AML-193 (cell line): ENCODE data around the gene KRTAP5-1.

Source experiments
- DNase-seq, 2 experiments: peaks; one replicate each; lab custom pipeline; 2025; lab: John Stamatoyannopoulos, UW

The KRTAP5-1 gene

DNA sequence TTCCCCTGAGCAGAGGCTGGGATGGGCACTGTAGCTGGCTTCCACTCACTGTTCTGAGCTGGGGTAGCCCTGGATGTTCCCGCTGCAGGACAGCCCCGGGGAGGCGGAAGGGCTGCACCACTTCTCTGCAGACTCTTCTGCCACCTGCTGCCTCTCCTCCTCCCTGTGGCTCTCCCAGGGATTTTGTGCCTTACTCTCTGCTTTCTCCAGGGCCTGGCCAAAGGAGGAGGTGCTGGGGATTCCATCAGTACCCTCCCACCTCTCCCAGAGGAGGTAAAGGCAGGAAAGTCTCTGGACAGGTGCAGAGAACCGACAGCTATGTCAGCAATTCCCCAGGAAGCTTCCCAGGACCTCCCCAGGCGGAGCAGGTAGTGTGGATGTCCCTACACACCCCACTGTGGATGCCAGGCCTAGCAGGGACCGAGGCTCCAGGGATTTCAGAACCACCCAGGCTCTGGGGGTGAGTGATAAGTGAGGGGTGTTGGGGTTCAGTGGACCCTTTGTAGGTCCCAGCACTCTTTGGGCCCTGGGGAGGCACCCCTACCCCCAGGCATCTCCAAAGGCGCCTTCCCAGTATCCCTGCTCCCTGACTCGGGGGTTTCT lies 24.3 kb downstream of the KRTAP5-1 start:
- no peak for DNase-seq

- no peak for DNase-seq
Observed at GRCh38 chr11:1560002-1560648, 25.0 kb downstream of the KRTAP5-1 start.

GRCh38 chr11:1559111-1559951 lies 25.8 kb downstream of the KRTAP5-1 start:
- DNase-seq, result no peak

GRCh38 chr11:1558775-1559110 lies 26.3 kb downstream of the KRTAP5-1 start:
- no peak for DNase-seq

- no peak for DNase-seq
Observed at GRCh38 chr11:1557904-1558774, 26.9 kb downstream of the KRTAP5-1 start.

DNA sequence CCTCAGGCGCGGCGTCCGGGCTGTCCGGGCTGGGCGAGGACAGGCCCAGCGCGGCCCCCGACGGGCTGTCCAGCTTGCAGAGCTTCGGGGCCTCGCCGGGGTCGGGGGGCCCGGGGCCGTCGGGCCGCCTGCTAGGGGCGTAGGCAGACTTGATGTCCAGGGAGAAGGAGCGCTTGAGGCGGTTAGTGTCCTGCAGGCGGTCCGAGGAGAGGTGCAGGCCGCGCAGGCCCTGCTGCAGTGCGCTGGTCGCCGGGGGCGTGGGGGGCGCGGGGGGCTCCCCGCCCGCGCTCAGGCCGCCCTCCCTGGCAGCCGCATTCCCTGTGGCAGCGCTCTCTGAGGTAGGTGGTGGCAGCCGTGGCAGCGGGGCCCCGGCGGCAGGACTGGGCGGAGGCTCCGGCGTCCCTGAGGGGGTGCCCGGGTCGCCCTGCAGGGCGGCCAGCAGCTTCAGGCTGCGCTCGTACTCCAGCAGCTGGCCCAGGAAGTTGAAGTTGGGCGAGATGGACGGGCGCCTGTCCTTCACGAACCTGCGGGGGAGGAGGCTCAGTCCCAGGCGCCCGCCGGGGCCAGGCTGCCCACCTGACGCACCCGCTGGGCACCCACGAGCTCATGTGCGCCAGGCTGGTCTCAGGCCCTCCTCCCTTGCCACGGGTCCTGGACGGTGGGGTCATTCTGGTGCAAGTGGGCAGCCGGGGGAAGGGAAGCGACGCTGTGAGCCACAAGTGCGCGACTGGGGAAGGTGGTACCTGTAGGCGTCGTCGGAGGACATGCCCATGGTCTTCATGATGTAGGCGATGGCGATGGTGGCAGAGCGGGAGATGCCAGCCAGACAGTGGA lies 27.8 kb downstream of the KRTAP5-1 start:
- DNase-seq, result no peak

DNA sequence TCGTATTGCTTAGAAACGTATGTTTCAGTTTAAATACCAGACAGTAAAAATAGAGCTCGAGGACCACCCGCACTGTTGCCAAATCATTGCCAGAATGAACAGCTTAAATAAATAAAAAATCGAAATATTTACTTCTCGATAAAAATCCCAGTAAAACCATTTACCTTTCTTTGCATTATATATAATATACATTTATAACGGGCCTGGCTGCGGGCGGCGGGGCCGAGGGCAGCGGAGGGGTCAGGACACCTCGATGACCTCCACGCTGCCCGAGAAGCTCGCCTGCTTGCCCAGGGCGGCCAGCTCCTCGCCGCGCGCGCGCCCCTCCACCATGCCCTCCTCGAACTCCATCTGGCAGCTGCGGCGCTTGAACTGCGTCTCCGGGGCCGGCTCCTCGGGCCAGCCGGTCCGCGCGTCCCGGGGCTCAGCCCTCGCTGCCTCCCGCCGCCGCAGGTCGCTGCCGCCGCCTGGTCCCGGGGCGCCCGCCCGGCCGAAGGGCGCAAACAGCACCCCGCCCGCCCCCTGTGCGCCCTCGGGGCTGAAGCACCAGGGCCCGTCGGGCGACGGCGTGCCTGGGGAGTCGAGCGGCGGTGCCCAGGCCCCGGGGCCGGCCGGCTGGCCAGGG lies 28.7 kb downstream of the KRTAP5-1 start:
- DNase-seq, result no peak

DNA sequence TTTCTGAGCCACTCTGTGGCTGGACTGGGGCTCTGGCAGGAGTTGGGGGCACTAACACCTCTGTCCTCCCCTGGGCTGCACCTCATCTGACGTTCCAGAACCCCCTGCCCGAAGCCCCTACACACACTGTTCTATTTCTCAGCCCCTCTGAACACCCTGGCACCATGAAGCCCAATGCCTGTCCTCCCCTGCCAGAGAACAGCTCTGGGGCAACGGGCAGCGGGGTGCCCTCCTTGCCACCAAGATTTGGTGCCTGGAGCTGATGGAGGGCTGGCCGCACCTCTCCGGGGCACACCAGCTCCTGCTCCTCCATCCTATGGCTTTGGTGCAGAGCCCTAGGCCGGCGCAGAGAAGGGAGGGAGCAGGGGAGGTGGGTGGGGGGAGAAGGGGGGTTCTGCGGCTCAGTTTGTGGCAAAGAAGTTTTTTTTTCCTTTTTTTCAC lies 29.4 kb downstream of the KRTAP5-1 start:
- DNase-seq, result no peak

DNA sequence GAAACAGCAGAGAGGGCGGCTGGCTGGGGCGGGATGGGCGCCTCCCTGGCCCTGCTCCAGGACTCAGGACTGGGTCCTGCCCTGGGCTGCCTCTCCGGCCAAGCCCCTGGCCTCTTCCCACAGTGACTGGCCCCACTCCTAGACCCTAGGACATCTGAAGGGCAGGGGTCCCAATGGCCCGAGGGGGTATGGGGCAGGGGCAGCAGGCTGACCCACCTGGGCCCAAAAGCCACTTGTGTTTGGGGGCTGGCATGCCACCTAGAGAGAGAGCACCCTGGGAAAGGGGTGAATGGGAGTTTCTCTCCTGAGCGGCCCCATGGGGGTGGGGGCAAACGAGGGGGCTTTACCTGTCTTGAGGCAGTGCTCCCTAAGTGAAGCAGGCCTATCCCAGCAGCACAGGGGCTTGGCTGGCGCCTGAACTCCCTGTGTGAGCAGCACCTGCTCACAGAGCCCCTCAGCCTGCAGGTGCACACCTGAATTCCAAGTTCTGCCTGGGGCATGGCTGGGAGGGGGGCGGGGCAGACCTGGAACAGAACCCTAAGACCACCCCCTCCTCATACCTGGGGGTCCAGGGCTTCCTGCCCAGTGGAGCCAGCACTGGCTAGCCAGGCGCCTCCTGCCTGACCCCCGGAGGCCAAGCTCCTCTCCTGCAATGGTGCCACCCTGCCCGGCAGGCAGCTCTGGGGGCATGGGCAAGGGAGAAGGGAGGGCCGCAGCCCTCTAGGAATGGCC lies 29.9 kb downstream of the KRTAP5-1 start:
- DNase-seq, result no peak

DNA sequence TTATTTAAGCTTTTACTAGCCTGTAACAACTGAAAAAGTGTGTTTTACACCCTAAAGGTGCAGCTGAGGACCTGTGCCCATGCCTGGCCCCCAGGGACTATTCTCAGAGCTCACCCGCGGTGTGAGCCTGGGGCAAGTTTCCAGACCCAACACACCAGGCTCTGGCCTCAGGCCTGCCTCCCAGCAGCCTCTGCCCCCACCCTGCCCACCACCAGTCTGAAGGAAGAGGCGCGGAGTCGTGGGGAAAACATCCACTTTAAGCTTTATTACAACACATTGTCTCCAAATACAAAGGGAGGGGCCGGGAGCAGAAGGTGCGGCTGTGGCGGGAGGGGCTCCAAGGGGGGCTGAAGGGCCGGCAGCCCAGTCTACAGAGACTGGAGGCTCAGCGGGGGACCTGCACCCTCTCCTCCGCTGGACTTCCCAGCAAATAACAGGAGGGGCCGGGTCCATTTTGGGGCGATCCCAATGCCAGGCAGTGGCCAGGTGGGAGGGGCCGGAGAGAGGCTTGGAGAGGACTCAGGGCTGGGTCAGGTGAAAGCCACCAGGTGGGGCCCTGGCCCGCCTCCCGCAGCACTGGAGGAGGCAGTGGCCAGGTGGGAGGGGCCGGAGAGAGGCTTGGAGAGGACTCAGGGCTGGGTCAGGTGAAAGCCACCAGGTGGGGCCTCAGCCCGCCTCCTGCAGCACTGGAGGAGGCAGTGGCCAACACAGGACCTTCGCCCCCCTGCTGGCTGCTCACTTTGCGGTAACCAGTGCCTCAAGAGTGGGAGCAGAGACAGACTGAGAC lies 31.1 kb downstream of the KRTAP5-1 start:
- no peak for DNase-seq

DNA sequence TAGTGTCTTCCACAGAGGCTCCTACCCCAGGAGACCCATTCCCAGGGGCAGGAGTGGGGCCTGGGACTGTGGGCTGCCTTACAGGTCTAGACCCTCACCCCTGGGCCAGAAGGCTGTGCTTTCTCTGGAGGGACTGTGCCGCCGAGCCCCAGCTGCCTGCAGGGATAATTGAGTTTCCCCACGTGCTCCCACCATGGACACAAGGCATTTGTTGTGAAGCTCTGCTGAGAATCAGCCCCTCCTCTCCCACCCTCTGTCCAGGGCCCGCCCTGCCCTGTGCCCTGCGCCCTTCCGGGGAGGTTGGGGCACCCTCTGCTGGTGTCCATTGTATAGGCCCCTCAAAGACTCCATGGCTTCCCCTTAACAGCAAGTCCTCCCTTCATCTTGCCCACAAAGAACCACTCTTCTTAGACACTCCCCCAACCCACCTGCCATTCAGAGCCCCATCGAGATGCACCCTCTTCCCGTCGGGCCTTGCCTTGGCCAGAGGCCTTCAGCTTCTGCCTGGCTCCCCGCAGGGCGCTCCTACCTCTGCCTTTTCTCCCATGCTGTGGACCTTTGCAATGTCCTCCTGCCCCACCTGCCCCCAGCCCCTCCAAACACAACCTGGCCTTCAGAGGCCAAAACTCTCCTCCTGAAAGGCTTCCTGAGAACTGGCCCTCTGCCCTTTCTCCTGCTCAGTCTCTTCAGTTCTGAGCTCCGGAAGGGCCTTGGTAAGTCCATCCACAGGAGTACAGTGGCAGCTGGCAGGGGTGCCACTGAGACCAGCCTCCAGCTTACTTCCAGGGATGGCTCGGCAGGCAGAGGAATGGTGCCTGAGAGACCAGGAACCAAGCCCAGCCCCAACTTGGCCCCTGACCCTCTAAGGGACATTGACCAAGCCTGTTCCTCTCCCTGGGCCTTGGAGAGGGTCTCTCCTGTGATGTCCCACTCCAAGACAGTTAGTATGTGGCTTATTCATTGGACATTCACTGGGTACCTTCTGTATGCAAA lies 35.4 kb downstream of the KRTAP5-1 start:
- no peak for DNase-seq

- no peak for DNase-seq
Observed at GRCh38 chr11:1548221-1549070, 36.6 kb downstream of the KRTAP5-1 start.

DNA sequence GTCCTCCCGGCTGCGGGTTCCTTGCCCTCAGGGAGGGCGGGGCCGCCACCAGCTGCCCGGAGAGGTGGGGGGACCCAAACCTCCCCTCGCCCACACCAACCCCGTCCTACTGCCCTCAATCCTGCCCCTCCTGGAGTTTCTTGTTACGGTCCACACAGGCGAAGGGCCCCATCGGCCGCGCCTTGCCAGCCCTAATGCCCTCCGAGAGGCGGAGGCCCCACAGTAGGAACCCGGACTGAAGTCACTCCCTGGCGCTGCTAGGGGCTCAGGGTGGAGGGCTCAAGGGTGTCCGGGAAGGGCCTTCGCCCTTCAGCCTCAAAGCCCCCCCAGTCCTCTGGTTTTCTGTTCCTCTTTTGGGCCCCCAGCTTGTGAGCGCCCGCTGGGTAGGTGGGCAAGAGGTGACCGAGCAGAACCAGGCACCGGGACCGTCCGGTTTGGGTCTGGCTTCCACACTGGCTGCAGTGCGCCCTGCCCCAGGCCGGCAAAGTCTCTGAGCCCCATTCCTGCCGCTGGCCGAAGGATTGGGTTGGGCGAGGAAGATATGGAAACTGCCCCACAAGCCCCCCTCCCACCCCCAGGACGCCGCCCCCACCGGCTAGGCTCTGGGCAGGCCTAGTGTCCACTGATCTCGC lies 37.5 kb downstream of the KRTAP5-1 start:
- DNase-seq, result no peak

DNA sequence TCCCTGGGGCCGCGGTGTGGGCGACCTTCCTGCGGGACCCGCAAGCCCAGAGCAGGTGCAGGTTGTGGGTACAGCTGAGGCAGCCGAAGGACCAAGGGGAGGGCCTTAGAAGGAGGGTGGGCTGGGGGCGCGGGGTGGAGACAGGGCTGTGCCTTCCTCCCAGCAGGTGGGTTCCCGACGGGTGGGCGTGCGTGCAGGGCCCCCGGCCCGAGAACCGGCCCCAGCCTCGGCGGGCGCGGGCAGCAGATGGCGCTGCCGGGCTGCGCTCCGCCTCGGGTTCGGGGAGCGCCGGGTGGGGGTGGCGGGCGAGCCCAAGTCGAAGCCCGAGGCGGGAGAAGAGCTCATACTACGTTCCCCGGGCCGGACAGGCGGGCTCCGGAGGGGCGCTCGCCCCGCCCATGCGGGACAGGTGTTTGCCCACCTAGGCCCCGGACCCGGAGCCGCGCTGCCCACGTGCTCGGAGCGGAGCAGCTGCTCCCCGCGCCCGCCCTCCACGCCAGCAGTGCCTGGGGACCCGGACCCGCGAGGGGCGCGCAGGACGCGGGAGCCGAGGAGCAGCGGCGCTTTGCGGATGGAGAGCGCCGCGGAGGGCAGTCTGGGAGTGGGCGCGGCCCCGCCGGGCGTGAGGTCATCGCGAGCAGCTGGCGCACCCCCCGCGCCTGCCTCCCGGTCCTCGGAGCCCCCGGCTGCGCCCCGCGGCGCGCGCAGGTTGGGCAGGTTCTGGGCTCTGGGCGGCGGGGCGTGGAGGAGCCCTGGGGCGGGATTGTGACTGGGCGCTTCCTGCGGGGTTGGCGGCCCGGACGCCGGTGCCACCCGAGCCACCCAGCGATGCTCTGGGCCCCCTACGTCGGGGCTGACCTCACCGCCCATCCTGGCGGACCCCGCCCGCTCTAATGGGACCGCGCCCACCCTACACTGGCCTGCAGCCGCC lies 38.3 kb downstream of the KRTAP5-1 start:
- no peak for DNase-seq

DNA sequence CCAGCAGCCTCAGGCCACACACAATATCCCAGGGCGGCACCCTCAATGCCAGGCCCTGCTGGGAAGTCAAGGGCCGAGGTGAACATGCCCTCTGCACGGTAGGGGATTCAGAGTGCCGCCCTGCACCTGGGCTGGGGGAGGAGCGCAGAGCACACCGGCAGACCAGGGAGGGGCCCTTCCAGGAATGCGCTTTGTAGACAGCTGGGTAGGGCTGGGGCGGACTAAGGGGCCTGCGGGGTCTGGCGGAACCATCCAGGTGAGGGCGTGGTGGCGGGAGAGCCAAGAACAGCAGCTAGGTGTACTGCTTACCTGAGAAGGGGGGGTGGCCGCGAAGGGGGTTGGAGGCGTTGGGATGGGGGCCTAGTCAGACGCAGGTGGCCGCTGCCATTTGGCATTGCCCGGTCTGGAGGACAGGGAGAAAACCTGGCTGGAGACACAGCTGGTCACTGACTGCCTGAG lies 39.0 kb downstream of the KRTAP5-1 start:
- DNase-seq, result no peak
